Common myeloid progenitor, CD34-positive (primary cell): ENCODE data around the gene UBXN2A.
A peak's percentile ranks its signal among the peaks of the same experiment; 100 is the strongest.

Experiments
- CTCF ChIA-PET: fragments of 350-600 bp; sonication (Branson Sonifier 250); formaldehyde crosslinking; loops from one replicate; lab custom pipeline; 2021; ENCODE audit warnings: antibody characterized with exemption; lab: Charles Lee
- POLR2A ChIA-PET: fragments of 350-600 bp; sonication (Branson Sonifier 250); formaldehyde crosslinking; loops from one replicate; lab custom pipeline; 2021; ENCODE audit warnings: antibody characterized with exemption; lab: Charles Lee
- DNase-seq, 3 donors: peaks; one replicate each; pipeline versions ENCODE4 v3.0.0 to v3.0.0-alpha.2; 2013
- H3K27ac ChIP-seq, 2 experiments: 1 replicate in 1 of 2; 2 replicates in 1 of 2; pipeline ENCODE4 v1.7.0; 2013; ENCODE audit warnings: inconsistent platforms in 2 of 2, low read length in 2 of 2, mild to moderate bottlenecking in 2 of 2, low read depth in 1 of 2, moderate library complexity in 1 of 2; ENCODE audit not compliant: severe bottlenecking in 2 of 2, insufficient read depth in 1 of 2, poor library complexity in 1 of 2
- H3K27me3 ChIP-seq, 5 experiments: replicated peaks in 2 of 5; 1 replicate in 3 of 5; 2 replicates in 2 of 5; pipeline versions ENCODE4 v1.6.1 to v1.7.0; 2013; ENCODE audit warnings: low read length in 4 of 5, mild to moderate bottlenecking in 2 of 5, moderate library complexity in 2 of 5, inconsistent platforms in 1 of 5; ENCODE audit not compliant: insufficient read depth in 5 of 5, control insufficient read depth in 4 of 5
- H3K36me3 ChIP-seq, 4 experiments: 1 replicate in 2 of 4; 2 replicates in 2 of 4; pipeline versions ENCODE4 v1.6.1 to v1.7.0; 2013; ENCODE audit warnings: low read length in 3 of 4, control low read depth in 1 of 4, mild to moderate bottlenecking in 1 of 4; ENCODE audit not compliant: control insufficient read depth in 4 of 4, insufficient read depth in 4 of 4
- H3K4me1 ChIP-seq, 4 experiments: 1 replicate in 3 of 4; 2 replicates in 1 of 4; pipeline versions ENCODE4 v1.6.1 to v1.7.1; 2013; ENCODE audit warnings: low read length in 3 of 4, mild to moderate bottlenecking in 3 of 4, control low read depth in 1 of 4, inconsistent platforms in 1 of 4, moderate library complexity in 1 of 4; ENCODE audit not compliant: control insufficient read depth in 4 of 4, insufficient read depth in 4 of 4; ENCODE audit errors: control extremely low read depth in 1 of 4
- H3K4me3 ChIP-seq, 7 experiments: 1 replicate in 4 of 7; 2 replicates in 3 of 7; pipeline versions ENCODE4 v1.5.1 to v1.7.0; 2013; ENCODE audit warnings: mild to moderate bottlenecking in 7 of 7, low read length in 6 of 7, moderate library complexity in 6 of 7, inconsistent platforms in 2 of 7, low read depth in 2 of 7, control low read depth in 1 of 7; ENCODE audit not compliant: insufficient read depth in 4 of 7, control insufficient read depth in 1 of 7; ENCODE audit errors: extremely low read depth in 1 of 7
- H3K9me3 ChIP-seq, 5 experiments: 1 replicate in 4 of 5; 2 replicates in 1 of 5; pipeline versions ENCODE4 v1.6.1 to v1.7.1; 2013; ENCODE audit warnings: low read length in 4 of 5, mild to moderate bottlenecking in 2 of 5, inconsistent platforms in 1 of 5, low read depth in 1 of 5, moderate library complexity in 1 of 5; ENCODE audit not compliant: control insufficient read depth in 4 of 5, insufficient read depth in 2 of 5; ENCODE audit errors: control extremely low read depth in 1 of 5
- WGBS: methylation state at CpG from one replicate; pipeline ENCODE4 v1.1.5; 2013; ENCODE audit not compliant: insufficient coverage; 5-methylcytosine and 5-hydroxymethylcytosine counted together

The UBXN2A gene

DNA sequence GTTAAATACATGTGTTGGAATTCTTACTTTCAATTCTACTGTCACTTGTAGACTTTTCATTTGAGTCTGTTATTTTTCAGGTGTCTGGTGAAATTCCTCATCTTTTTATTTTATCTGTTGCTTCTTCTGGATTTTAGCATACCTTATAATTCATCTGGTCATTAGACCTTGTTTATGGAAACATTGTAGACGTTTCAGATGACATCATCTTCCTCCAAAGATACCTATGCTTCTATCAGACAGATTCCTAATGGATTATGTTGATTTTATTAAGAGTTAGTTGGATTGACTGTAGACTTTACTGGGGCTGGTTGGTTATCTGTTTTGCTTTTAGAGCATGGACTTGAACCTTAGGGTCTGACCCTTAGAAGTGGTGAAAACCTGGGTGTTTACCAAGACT lies 54.3 kb downstream of the UBXN2A start:
- DNase-seq = no peak
- no peaks in the 10 kb centered on the region for H3K9me3 ChIP-seq
- peaks cover 2 to 8% (median 7%) of the 10 kb centered on the region in 4 experiments for H3K36me3 ChIP-seq
- no CpG with 5 or more reads among the region's 1 CpG for WGBS
- no peak overlapping the region for H3K4me3 ChIP-seq
- no peaks in the 10 kb centered on the region for H3K4me1 ChIP-seq
- no peaks in the 10 kb centered on the region for H3K27me3 ChIP-seq
- ChIA-PET CTCF (interaction anchor here (0.6 to 0.7 kb wide), 3 partner anchors 9 to 64 kb away, joined by 3 to 4 read pairs (median 3); no protein-coding TSS in a partner anchor), POLR2A (no interaction called here)
- no peak overlapping the region for H3K27ac ChIP-seq

GRCh38 chr2:24007693-24008092 lies 67.4 kb downstream of the UBXN2A start:
- Histone ChIP-seq H3K27me3 (peaks cover 0 to 10% (median 2%) of the 10 kb centered on the region in 5 experiments), H3K4me3 (no peak overlapping the region), H3K36me3 (no peaks in the 10 kb centered on the region), H3K4me1 (peaks cover 10 to 36% (median 27%) of the 10 kb centered on the region in 4 experiments), H3K27ac (no peak overlapping the region), H3K9me3 (no peaks in the 10 kb centered on the region)
- POLR2A ChIA-PET = no interaction called here
- no peak for DNase-seq
- CTCF ChIA-PET = no interaction called here

- Histone ChIP-seq H3K27me3 (peaks cover 0 to 10% (median 2%) of the 10 kb centered on the region in 5 experiments), H3K27ac (peak overlapping the region in 1 of 2 experiments; percentile 77), H3K4me3 (no peak overlapping the region), H3K4me1 (peaks cover 12 to 41% (median 27%) of the 10 kb centered on the region in 4 experiments), H3K9me3 (no peaks in the 10 kb centered on the region), H3K36me3 (no peaks in the 10 kb centered on the region)
- WGBS = 87% methylated on average over 13 of the region's 13 CpGs
- CTCF ChIA-PET = interaction anchor here (1.3 to 2.8 kb wide), 3 partner anchors 9 to 82 kb away, joined by 3 to 9 read pairs (median 5); partner anchors contain the start of gene ATAD2B
- no peak for DNase-seq
- POLR2A ChIA-PET = no interaction called here
Measured at GRCh38 chr2:24008672-24009366, 68.6 kb downstream of the UBXN2A start.

DNA sequence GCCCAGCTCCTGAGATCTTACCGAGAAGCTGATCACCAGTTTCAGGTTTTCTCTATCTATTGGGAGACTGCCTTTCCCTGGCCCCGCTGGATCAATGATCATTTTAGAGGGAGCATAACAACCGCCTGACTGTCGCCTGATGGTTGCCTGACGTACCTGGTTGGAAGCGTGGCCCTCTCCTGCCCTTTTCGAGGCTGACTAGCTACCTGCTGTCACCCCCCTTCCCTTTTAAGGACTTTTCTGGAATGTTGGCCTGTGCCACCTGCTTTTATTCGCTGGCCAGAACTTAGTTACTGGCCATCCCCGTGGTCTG lies 69.1 kb downstream of the UBXN2A start:
- H3K27ac ChIP-seq = peak overlapping the region in 1 of 2 experiments; percentile 77
- H3K4me1 ChIP-seq = peaks cover 12 to 41% (median 27%) of the 10 kb centered on the region in 4 experiments
- no peaks in the 10 kb centered on the region for H3K36me3 ChIP-seq
- ChIA-PET CTCF (interaction anchor here (1.1 to 2.8 kb wide), 4 partner anchors 9 to 83 kb away, joined by 3 to 9 read pairs (median 4); partner anchors contain the start of gene ATAD2B), POLR2A (no interaction called here)
- H3K27me3 ChIP-seq = peaks cover 0 to 10% (median 2%) of the 10 kb centered on the region in 5 experiments
- H3K9me3 ChIP-seq = no peaks in the 10 kb centered on the region
- no peak for DNase-seq
- H3K4me3 ChIP-seq = peak overlapping the region in 6 of 7 experiments; percentile 35 to 72 (median 64)
- 80% methylated on average over 9 of the region's 9 CpGs for WGBS

- H3K4me3 ChIP-seq = peak within 1 kb of the TSS; percentile 33 to 72 (median 63)
- CTCF ChIA-PET = interaction anchor here (0.6 to 2.8 kb wide), 5 partner anchors 12 to 83 kb away, joined by 3 to 9 read pairs (median 4); partner anchors contain the start of gene ATAD2B
- peak within 1 kb of the TSS in 1 of 2 experiments; percentile 77 for H3K27ac ChIP-seq
- WGBS = 4% methylated on average over 44 of the region's 75 CpGs
- peaks cover 0 to 10% (median 2%) of the 10 kb centered on the region in 5 experiments for H3K27me3 ChIP-seq
- POLR2A ChIA-PET = no interaction called here
- H3K9me3 ChIP-seq = no peaks in the 10 kb centered on the region
- DNase-seq = peak in 2 of 3 donors; percentile 59 to 65
- H3K36me3 ChIP-seq = no peaks in the 10 kb centered on the region
- H3K4me1 ChIP-seq = peaks cover 12 to 41% (median 27%) of the 10 kb centered on the region in 4 experiments
Measured at GRCh38 chr2:24009680-24010476, 69.6 kb downstream of the UBXN2A start, which contains the start of gene MFSD2B. MFSD2B (plus strand) TSS chr2:24010085; CDS start chr2:24010097, 12 bp downstream.

DNA sequence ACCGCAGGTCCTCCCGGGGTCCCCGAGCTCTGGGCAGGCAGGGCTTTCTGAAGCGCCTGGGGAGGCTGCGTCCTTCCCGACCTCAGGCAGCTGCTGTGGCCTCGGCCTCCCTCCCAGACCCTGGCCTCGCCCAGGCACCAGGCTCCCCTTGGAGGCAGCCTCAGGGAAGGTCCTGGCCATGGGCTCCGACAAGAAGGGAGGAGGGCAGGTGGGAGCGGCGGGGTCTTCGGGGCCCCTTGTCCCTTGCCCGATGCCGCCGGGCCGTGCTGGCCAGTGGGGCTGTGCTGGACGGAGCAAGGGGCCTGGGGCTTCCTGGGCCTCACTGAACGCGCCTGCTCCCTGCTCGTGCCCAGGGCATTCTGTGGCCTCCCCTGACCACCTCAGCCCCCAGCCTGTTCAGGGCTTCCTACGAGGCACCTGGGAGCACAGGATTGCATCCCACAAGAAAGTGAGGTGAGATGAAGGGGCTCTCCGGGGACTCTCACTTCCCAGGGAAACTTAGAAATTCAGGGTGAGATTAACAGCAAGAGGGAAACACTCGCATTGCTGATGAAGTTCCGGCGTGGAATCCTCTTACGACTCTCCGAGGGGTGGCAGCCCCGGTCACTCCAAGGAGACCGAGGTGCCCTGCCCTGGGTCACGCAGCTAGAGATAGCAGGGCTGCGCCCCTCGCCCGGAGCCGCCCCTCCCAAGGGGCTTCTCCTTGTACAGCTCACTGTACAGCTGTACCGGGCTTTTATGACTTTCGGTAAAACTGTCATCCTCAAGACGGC lies 70.4 kb downstream of the UBXN2A start:
- POLR2A ChIA-PET = interaction anchor here (0.6 to 1.0 kb wide), 2 partner anchors 86 to 152 kb away, joined by 3 read pairs; no protein-coding TSS in a partner anchor
- H3K27ac ChIP-seq = peak overlapping the region in 1 of 2 experiments; percentile 77
- CTCF ChIA-PET = interaction anchor here (0.6 to 2.8 kb wide), 9 partner anchors 23 to 84 kb away, joined by 3 to 9 read pairs (median 3); partner anchors contain the start of genes ATAD2B and FKBP1B
- peak in 2 of 3 donors; percentile 22 to 38 for DNase-seq
- no peaks in the 10 kb centered on the region for H3K9me3 ChIP-seq
- no peaks in the 10 kb centered on the region for H3K36me3 ChIP-seq
- peaks cover 12 to 41% (median 27%) of the 10 kb centered on the region in 4 experiments for H3K4me1 ChIP-seq
- peak overlapping the region; percentile 33 to 72 (median 63) for H3K4me3 ChIP-seq
- peaks cover 0 to 10% (median 2%) of the 10 kb centered on the region in 5 experiments for H3K27me3 ChIP-seq
- WGBS = 54% methylated on average over 30 of the region's 37 CpGs
